H1 (cell line): ENCODE measurements around the gene RGL2. TPM values are rescaled to one million over a fixed set of nuclear protein-coding genes. Genes with fewer than 3 reads are reported as not detected.

ENCODE experiments used
- CTCF ChIA-PET: fragments of 300-600 bp; sonication (Branson Sonifier 250); formaldehyde crosslinking; loops from one replicate; lab custom pipeline; 2021; ENCODE audit not compliant: partially characterized antibody; lab: Charles Lee
- POLR2A ChIA-PET: fragments of 300-600 bp; sonication (Branson Sonifier 250); formaldehyde crosslinking; loops from one replicate; lab custom pipeline; 2021; ENCODE audit warnings: inconsistent platforms; ENCODE audit not compliant: partially characterized antibody; lab: Charles Lee
- DNase-seq, 2 experiments: peaks; one replicate each; pipeline versions ENCODE4 v3.0.0 to v3.0.0-alpha.2; 2010 to 2022; ENCODE audit warnings: low spot score in 2 of 2, low read depth in 1 of 2, mixed read lengths in 1 of 2
- FAIRE-seq: peaks from 2 replicates; lab custom pipeline; 2011; peaks lifted over from hg19 to GRCh38; lab: Jason Lieb, UNC
- H2AFZ ChIP-seq: 2 replicates; pipeline ENCODE4 v1.8.1; 2012; ENCODE audit warnings: low read length, inconsistent platforms
- H2AK5ac ChIP-seq: 2 replicates; pipeline ENCODE4 v1.6.1; 2013; ENCODE audit warnings: low read depth, low read length
- H2BK120ac ChIP-seq: replicated peaks from 2 replicates; pipeline ENCODE3; 2013; ENCODE audit warnings: low read depth, low read length, inconsistent platforms
- H2BK12ac ChIP-seq: 2 replicates; pipeline ENCODE4 v1.6.1; 2013; ENCODE audit warnings: low read depth, low read length
- H2BK15ac ChIP-seq: 2 replicates; pipeline ENCODE4 v1.6.1; 2013; ENCODE audit warnings: low read length
- H2BK20ac ChIP-seq: 2 replicates; pipeline ENCODE4 v1.6.1; 2013; ENCODE audit warnings: low read length
- H2BK5ac ChIP-seq: 2 replicates; pipeline ENCODE4 v1.6.1; 2013; ENCODE audit warnings: low read depth, low read length
- H3K14ac ChIP-seq: 2 replicates; pipeline ENCODE4 v1.6.1; 2013; ENCODE audit warnings: inconsistent platforms; ENCODE audit not compliant: insufficient read length
- H3K18ac ChIP-seq: 2 replicates; pipeline ENCODE4 v1.6.1; 2013; ENCODE audit warnings: low read length; ENCODE audit errors: extremely low read depth
- H3K23ac ChIP-seq: 2 replicates; pipeline ENCODE4 v1.6.1; 2013; ENCODE audit warnings: inconsistent platforms; ENCODE audit not compliant: insufficient read length
- H3K23me2 ChIP-seq: 2 replicates; pipeline ENCODE4 v1.6.1; 2013; ENCODE audit warnings: low read depth, low read length
- H3K27ac ChIP-seq: 2 replicates; pipeline ENCODE4 v1.6.1; 2011; ENCODE audit warnings: low read depth, low read length, inconsistent platforms
- H3K27me3 ChIP-seq, 4 experiments: replicated peaks in 1 of 4; 1 replicate in 1 of 4; 2 replicates in 3 of 4; pipeline versions ENCODE4 v1.6.1 to v1.8.1; 2011 to 2013; ENCODE audit warnings: low read length in 3 of 4, mild to moderate bottlenecking in 3 of 4, inconsistent platforms in 2 of 4, mixed read lengths in 2 of 4, moderate library complexity in 1 of 4; ENCODE audit not compliant: control insufficient read depth in 3 of 4, insufficient read depth in 3 of 4; ENCODE audit errors: extremely low read depth in 1 of 4
- H3K36me3 ChIP-seq, 4 experiments: 2 replicates each; pipeline versions ENCODE4 v1.6.1 to v1.8.1; 2011 to 2013; ENCODE audit warnings: mild to moderate bottlenecking in 4 of 4, low read length in 3 of 4, moderate library complexity in 2 of 4, control low read depth in 1 of 4, inconsistent platforms in 1 of 4; ENCODE audit not compliant: insufficient read depth in 4 of 4, control insufficient read depth in 2 of 4
- H3K4ac ChIP-seq: replicated peaks from 2 replicates; pipeline ENCODE3; 2013; ENCODE audit warnings: low read length, low read depth, mixed read lengths, inconsistent platforms; ENCODE audit not compliant: insufficient read length
- H3K4me1 ChIP-seq, 4 experiments: replicated peaks in 1 of 4; 1 replicate in 1 of 4; 2 replicates in 3 of 4; pipeline versions ENCODE4 v1.6.1 to v1.8.1; 2011 to 2013; ENCODE audit warnings: low read length in 3 of 4, inconsistent platforms in 2 of 4, mixed read lengths in 1 of 4; ENCODE audit not compliant: insufficient read depth in 4 of 4, control insufficient read depth in 3 of 4
- H3K4me2 ChIP-seq, 2 experiments: 2 replicates each; pipeline versions ENCODE4 v1.6.1 to v1.8.1; 2011 to 2013; ENCODE audit warnings: low read depth in 2 of 2, low read length in 2 of 2, control low read depth in 1 of 2, inconsistent platforms in 1 of 2, mild to moderate bottlenecking in 1 of 2; ENCODE audit not compliant: insufficient read depth in 1 of 2
- H3K4me3 ChIP-seq, 4 experiments: fragments of 200-600, 300-600 bp in 1 of 4; sonication (generic), shearing (Covaris generic), sonication (Bioruptor Twin) in 1 of 4; 2 replicates each; pipeline versions ENCODE4 v1.5.1 to v1.8.1; 2011 to 2016; ENCODE audit warnings: low read length in 4 of 4, low read depth in 3 of 4, control low read depth in 2 of 4, inconsistent platforms in 2 of 4, mild to moderate bottlenecking in 2 of 4, mixed read lengths in 1 of 4, moderate library complexity in 1 of 4; ENCODE audit not compliant: insufficient read depth in 2 of 4; ENCODE audit errors: extremely low read depth in 1 of 4
- H3K56ac ChIP-seq: replicated peaks from 2 replicates; pipeline ENCODE3; 2013; ENCODE audit warnings: low read depth, mild to moderate bottlenecking, mixed read lengths, low read length, inconsistent platforms; ENCODE audit not compliant: insufficient read length
- H3K79me1 ChIP-seq: 2 replicates; pipeline ENCODE4 v1.6.1; 2013; ENCODE audit warnings: low read depth, low read length, control low read depth
- H3K79me2 ChIP-seq, 2 experiments: 2 replicates each; pipeline versions ENCODE4 v1.6.1 to v1.8.1; 2012 to 2013; ENCODE audit warnings: low read length in 2 of 2, mild to moderate bottlenecking in 2 of 2, inconsistent platforms in 1 of 2; ENCODE audit not compliant: insufficient read depth in 2 of 2, control insufficient read depth in 1 of 2
- H3K9ac ChIP-seq, 4 experiments: replicated peaks in 1 of 4; 1 replicate in 1 of 4; 2 replicates in 3 of 4; pipeline versions ENCODE4 v1.6.1 to v1.8.1; 2011 to 2013; ENCODE audit warnings: low read depth in 3 of 4, low read length in 3 of 4, control low read depth in 2 of 4, mild to moderate bottlenecking in 2 of 4, moderate library complexity in 2 of 4, inconsistent platforms in 1 of 4; ENCODE audit errors: extremely low read depth in 1 of 4
- H3K9me3 ChIP-seq, 2 experiments: 2 replicates each; pipeline versions ENCODE4 v1.6.1 to v1.8.1; 2012 to 2013; ENCODE audit warnings: mild to moderate bottlenecking in 2 of 2, moderate library complexity in 2 of 2, control low read depth in 1 of 2, inconsistent platforms in 1 of 2, low read depth in 1 of 2, low read length in 1 of 2, mixed read lengths in 1 of 2; ENCODE audit not compliant: insufficient read depth in 2 of 2
- H4K20me1 ChIP-seq, 2 experiments: replicated peaks in 1 of 2; 2 replicates each; pipeline versions ENCODE3 to v1.8.1; 2011 to 2013; ENCODE audit warnings: inconsistent platforms in 2 of 2, low read length in 2 of 2, mild to moderate bottlenecking in 1 of 2; ENCODE audit not compliant: insufficient read depth in 2 of 2, control insufficient read depth in 1 of 2
- H4K5ac ChIP-seq: 2 replicates; pipeline ENCODE4 v1.6.1; 2013; ENCODE audit warnings: low read length, low read depth, mixed read lengths, inconsistent platforms; ENCODE audit not compliant: insufficient read length
- H4K8ac ChIP-seq: 2 replicates; pipeline ENCODE4 v1.8.0; 2013; ENCODE audit warnings: mild to moderate bottlenecking, moderate library complexity, low read length, inconsistent platforms; ENCODE audit not compliant: insufficient read depth; ENCODE audit errors: extremely low read depth
- H4K91ac ChIP-seq: replicated peaks from 2 replicates; pipeline ENCODE3; 2013; ENCODE audit warnings: low read length, mixed read lengths, inconsistent platforms; ENCODE audit not compliant: insufficient read length
- MAX ChIP-seq: IDR thresholded peaks from 2 replicates; pipeline ENCODE4 v1.6.1; 2012; ENCODE audit warnings: inconsistent platforms
- RAD21 ChIP-seq, 2 experiments: IDR thresholded peaks in 1 of 2; conservative IDR thresholded peaks in 1 of 2; 2 replicates each; pipeline ENCODE4 v1.6.1; 2011; ENCODE audit warnings: low read depth in 2 of 2, low read length in 2 of 2, improper control_type of control experiment in 1 of 2, inconsistent platforms in 1 of 2, mild to moderate bottlenecking in 1 of 2, moderate library complexity in 1 of 2
- WGBS, 2 experiments: shearing (Covaris generic) in 1 of 2; methylation state at CpG; one replicate each; pipeline versions ENCODE4 v1.1.6 to v1.1.7; 2013 to 2015; ENCODE audit warnings: low lambda C conversion rate in 2 of 2, mixed read lengths in 2 of 2, inconsistent platforms in 1 of 2, low coverage in 1 of 2, missing lambda C conversion rate in 1 of 2; ENCODE audit not compliant: insufficient replicate concordance in 2 of 2, insufficient coverage in 1 of 2, insufficient read length in 1 of 2; ENCODE audit errors: extremely low coverage in 1 of 2, missing lambda C conversion rate in 1 of 2; 5-methylcytosine and 5-hydroxymethylcytosine counted together
- polyA plus RNA-seq, 7 experiments: library from polyadenylated mRNA; depleted of rRNA in 3 of 7; stranded (reverse) in 5 of 7; unstranded in 2 of 7; fragments of >200 nt in 5 of 7; fragments of 200-250 nt in 2 of 7; gene quantifications; 1 replicate in 5 of 7; 2 replicates in 1 of 7; 4 replicates in 1 of 7; pipeline versions ENCODE4 v1.2.1 to v1.2.3, GENCODE V29; 2011 to 2013; ENCODE audit warnings: missing spikeins in 2 of 7, mixed read lengths in 2 of 7
- total RNA-seq: library from RNA; stranded (reverse); fragmentation: NEBNext Ultra II Directional; extraction: Animal tissue kit (Norgen Biotek cat#: 25700); gene quantifications from 2 replicates; pipeline ENCODE4 v1.2.1, GENCODE V29; 2021

The RGL2 gene
- total and polyA plus RNA-seq, 2 of the 8 experiments (the other 6 are each of a cell fraction or from before 2014, with no cell fraction given), result 58.1 to 80.3 TPM

- peak overlapping the region; percentile 75 for H4K8ac ChIP-seq
- peak overlapping the region; percentile 58 for H4K91ac ChIP-seq
- no peak overlapping the region for H3K23ac ChIP-seq
- peaks cover 3 to 35% (median 12%) of the 10 kb centered on the region in 4 experiments for H3K4me1 ChIP-seq
- H3K27me3 ChIP-seq, result no peaks in the 10 kb centered on the region
- peak overlapping the region; percentile 33 for H3K56ac ChIP-seq
- H2BK15ac ChIP-seq, result peak overlapping the region; percentile 12; the same call in 1 of the 2 replicates
- peak overlapping the region; percentile 86 to 96 for H3K4me2 ChIP-seq
- no peak overlapping the region for H3K14ac ChIP-seq
- H3K9ac ChIP-seq, result peak overlapping the region in 3 of 4 experiments; percentile 29 to 49 (median 43); a peak in 5 of 7 replicates
- no peak overlapping the region for H2BK120ac ChIP-seq
- peak overlapping the region; percentile 79 for H3K18ac ChIP-seq
- WGBS, 2 experiments, result 23% methylated on average over 35 of the region's 39 CpGs; no CpG with 5 or more reads in 1 of the 2 experiments
- H2BK20ac ChIP-seq, result no peak overlapping the region
- peak overlapping the region; percentile 69 for H4K5ac ChIP-seq
- H3K79me2 ChIP-seq, result peaks cover 18 to 26% of the 10 kb centered on the region in 2 experiments
- H3K36me3 ChIP-seq, result peaks cover 18 to 45% (median 41%) of the 10 kb centered on the region in 4 experiments; a peak in 7 of 8 replicates
- H4K20me1 ChIP-seq, result peaks cover 13 to 19% of the 10 kb centered on the region in 2 experiments
- H3K4me3 ChIP-seq, result peak overlapping the region; percentile 52 to 81 (median 59)
- POLR2A ChIA-PET, result interaction anchor here (1.0 to 12.0 kb wide), 30 partner anchors 9 to 416 kb away, joined by 3 to 337 read pairs (median 6); partner anchors contain the start of genes BRD2, CUTA, HSD17B8 and PFDN6
- peaks cover 6% of the 10 kb centered on the region; the same call in 1 of the 2 replicates for H3K79me1 ChIP-seq
- H3K9me3 ChIP-seq, result no peaks in the 10 kb centered on the region
- FAIRE-seq, result no peak
- CTCF ChIA-PET, result interaction anchor here (0.7 to 8.0 kb wide), 17 partner anchors 12 to 307 kb away, joined by 3 to 81 read pairs (median 3); partner anchors contain the start of genes PFDN6, RGL2, TAPBP and WDR46
- 0 out of 2 replicates have a peak overlapping the region, but pooled peaks have one; percentile 22 for H3K27ac ChIP-seq
- H2AK5ac ChIP-seq, result peak overlapping the region; percentile 6; the same call in 1 of the 2 replicates
- H2AFZ ChIP-seq, result no peak overlapping the region
- TF ChIP-seq RAD21 (IDR thresholded peaks at IDR 0.05 in 1 of 2, conservative IDR thresholded peaks at IDR 0.05 in 1 of 2; ENCODE audit: low read depth in 2 of 2, low read length in 2 of 2), result peak in 1 of 2 experiments; percentile 34; a peak in 2 of 4 replicates
- TF ChIP-seq MAX, result no peak
- TF ChIP-seq, all 59 proteins: peak for 1
- Histone ChIP-seq H3K4ac (peak overlapping the region; percentile 66), H2BK5ac (peak overlapping the region; percentile 86), H2BK12ac (peak overlapping the region; percentile 65; the same call in 1 of the 2 replicates), H3K23me2 (peaks cover 20% of the 10 kb centered on the region)
- DNase-seq, result peak in 1 of 2 experiments; percentile 65
Observed at GRCh38 chr6:33277663-33278391, 20.9 kb downstream of the RGL2 start.
